Heart left ventricle (tissue), 16 donors: ENCODE measurements around the gene KLF4. TPM values are rescaled to one million over a fixed set of nuclear protein-coding genes. Genes with fewer than 3 reads are reported as not detected.

Experiments
- ATAC-seq, 4 donors: fragments of 200-7000 bp; cut with Tn5 transposase; one replicate each; pipeline ENCODE4 v1.9.1; 2020 to 2022; ENCODE audit warnings: moderate library complexity in 4 of 4, mild to moderate bottlenecking in 3 of 4, moderate number of reproducible peaks in 1 of 4
- DNase-seq, 5 donors: peaks; one replicate each; pipeline ENCODE4 v3.0.0-alpha.2; 2020
- H3K27ac ChIP-seq, 12 donors: fragments of 200-600 bp; sonication (generic) in 4 of 12; one replicate each; pipeline versions ENCODE4 v1.5.0 to v1.8.0; 2016 to 2022; ENCODE audit warnings: mild to moderate bottlenecking in 2 of 12
- H3K27me3 ChIP-seq, 9 donors: fragments of 200-600 bp; sonication (generic) in 2 of 9; one replicate each; pipeline versions ENCODE4 v1.5.1 to v1.8.0; 2016 to 2022; ENCODE audit warnings: mild to moderate bottlenecking in 3 of 9
- H3K36me3 ChIP-seq, 9 donors: fragments of 200-600 bp; sonication (generic) in 2 of 9; one replicate each; pipeline versions ENCODE4 v1.5.0 to v1.8.0; 2018 to 2022; ENCODE audit warnings: mild to moderate bottlenecking in 2 of 9
- H3K4me1 ChIP-seq, 12 donors: fragments of 200-600 bp; sonication (generic) in 4 of 12; one replicate each; pipeline versions ENCODE4 v1.5.0 to v1.8.0; 2016 to 2022; ENCODE audit warnings: mild to moderate bottlenecking in 3 of 12
- H3K4me3 ChIP-seq, 12 donors: fragments of 200-600 bp; sonication (generic) in 4 of 12; one replicate each; pipeline versions ENCODE4 v1.5.0 to v1.8.0; 2017 to 2022; ENCODE audit warnings: mild to moderate bottlenecking in 9 of 12, moderate library complexity in 4 of 12
- H3K9me3 ChIP-seq, 12 donors: fragments of 200-600 bp; sonication (generic) in 4 of 12; one replicate each; pipeline versions ENCODE4 v1.5.0 to v1.8.0; 2016 to 2022; ENCODE audit warnings: mild to moderate bottlenecking in 1 of 12
- POLR2A ChIP-seq, 2 donors: fragments of 450-650 bp; IDR thresholded peaks; one replicate each; pipeline ENCODE4 v1.6.1; 2017; ENCODE audit warnings: antibody characterized with exemption in 2 of 2, mild to moderate bottlenecking in 2 of 2, moderate library complexity in 2 of 2
- WGBS, 4 donors: extraction: QIAGEN DNeasy Blood & Tissue Kit in 2 of 4; methylation state at CpG; one replicate each; pipeline versions ENCODE4 v1.1.5 to v1.1.7; 2013 to 2018; 5-methylcytosine and 5-hydroxymethylcytosine counted together
- intact Hi-C, 10 donors: fragments of 100-400 bp; cut with DNase I; formaldehyde crosslinking; loops; one replicate each; pipeline versions ENCODE4 v1.11.1 to v1.14.2; 2022
- polyA plus RNA-seq, 2 donors: library from polyadenylated mRNA; stranded (reverse); fragments of 200-250 nt; gene quantifications; one replicate each; pipeline ENCODE4 v1.2.3, GENCODE V29; 2013
- total RNA-seq, 9 donors: library from RNA; depleted of rRNA in 2 of 9; stranded (reverse); fragments of >200 nt in 2 of 9; fragmentation: NEBNext Ultra II Directional in 3 of 9; extraction: Animal tissue kit (Norgen Biotek cat#: 25700) in 3 of 9; gene quantifications; one replicate each; pipeline versions ENCODE4 v1.1.0 to v1.2.4, GENCODE V29; 2016 to 2023
- TF ChIP-seq, protein P1 (sequence below), 12 donors: fragments of 200-600 bp; sonication (generic) in 4 of 12; IDR thresholded peaks; one replicate each; pipeline versions ENCODE4 v1.5.0 to v1.8.0; 2018 to 2022; ENCODE audit warnings: antibody characterized with exemption in 12 of 12, mild to moderate bottlenecking in 5 of 12
- donor health status: ischemic (EF 13 %, LVEDD 7.1; RV severe dilation, severe dysfunction).
- donor health status: healthy with polysubstance abuse.
- donor health status: DM: no; HTN: yes; CAD: no.
- donor health status: DM: no; HTN: no; CAD: no.
- donor health status: ischemic (EF 25% LVEDD 6.9; RV normal size, moderate dysfunction).
- donor health status: ischemic (EF 25% LVEDD 5.7; RV mildly dilated, moderate dysfunction).
- donor health status: healthy.
- donor health status: DM: yes; HTN: yes; CAD: no.
- donor health status: ischemic (EF 35%, LVEDD 5.7; RV mildly dilated, moderate dysfunction).
- donor health status: nonischemic (EF 11% LVEDD 7.7; RV severe dilation, severe dysfunction).
- donor health status: DM: yes; HTN: yes; CAD: no.
- donor health status: PGD.
- donor health status: ischemic (EF 29% LVEDD 5.4; RV normal size, mild dysfunction).
- donor health status: nonischemic (EF 23%, LVEDD 6.1; RV moderate dilation, normal function).

KLF4 gene
- total and polyA plus RNA-seq, 11 donors = 9.9 to 63.3 (median 21.3) TPM

DNA sequence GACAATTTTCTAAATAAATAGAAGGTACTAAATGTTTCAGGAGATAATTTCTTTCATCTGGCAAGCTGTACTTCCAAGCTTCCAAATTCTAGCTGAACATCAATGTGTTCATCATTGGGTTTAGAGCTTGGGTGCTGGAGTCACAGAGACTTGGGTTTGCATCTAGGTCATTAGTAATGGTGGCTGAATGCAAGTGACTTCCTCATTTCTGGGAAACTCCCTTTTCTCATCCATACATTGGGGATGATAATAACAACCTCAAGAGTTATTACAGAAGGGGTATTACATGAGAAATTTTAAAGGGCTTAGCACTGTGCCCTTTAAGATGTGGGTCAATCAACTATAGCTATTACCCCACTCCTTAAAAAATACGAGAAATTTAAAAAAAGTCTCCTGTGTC lies 41.1 kb upstream of the KLF4 start:
- DNase-seq (no peak), ATAC-seq (no peak)
- Histone ChIP-seq H3K27me3 (no peaks in the 10 kb centered on the region), H3K9me3 (no peaks in the 10 kb centered on the region), H3K4me1 (no peaks in the 10 kb centered on the region), H3K4me3 (no peak overlapping the region), H3K27ac (no peak overlapping the region), H3K36me3 (no peaks in the 10 kb centered on the region)
- intact Hi-C loops = no loop called here
- TF ChIP-seq, protein P1, sequence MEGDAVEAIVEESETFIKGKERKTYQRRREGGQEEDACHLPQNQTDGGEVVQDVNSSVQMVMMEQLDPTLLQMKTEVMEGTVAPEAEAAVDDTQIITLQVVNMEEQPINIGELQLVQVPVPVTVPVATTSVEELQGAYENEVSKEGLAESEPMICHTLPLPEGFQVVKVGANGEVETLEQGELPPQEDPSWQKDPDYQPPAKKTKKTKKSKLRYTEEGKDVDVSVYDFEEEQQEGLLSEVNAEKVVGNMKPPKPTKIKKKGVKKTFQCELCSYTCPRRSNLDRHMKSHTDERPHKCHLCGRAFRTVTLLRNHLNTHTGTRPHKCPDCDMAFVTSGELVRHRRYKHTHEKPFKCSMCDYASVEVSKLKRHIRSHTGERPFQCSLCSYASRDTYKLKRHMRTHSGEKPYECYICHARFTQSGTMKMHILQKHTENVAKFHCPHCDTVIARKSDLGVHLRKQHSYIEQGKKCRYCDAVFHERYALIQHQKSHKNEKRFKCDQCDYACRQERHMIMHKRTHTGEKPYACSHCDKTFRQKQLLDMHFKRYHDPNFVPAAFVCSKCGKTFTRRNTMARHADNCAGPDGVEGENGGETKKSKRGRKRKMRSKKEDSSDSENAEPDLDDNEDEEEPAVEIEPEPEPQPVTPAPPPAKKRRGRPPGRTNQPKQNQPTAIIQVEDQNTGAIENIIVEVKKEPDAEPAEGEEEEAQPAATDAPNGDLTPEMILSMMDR (IDR thresholded peaks at IDR 0.05) = no peak
- no peak for TF ChIP-seq POLR2A (IDR thresholded peaks at IDR 0.05)
- 74 to 92% (median 84%) methylated on average over 1 of the region's 1 CpG for WGBS, 4 donors

DNA sequence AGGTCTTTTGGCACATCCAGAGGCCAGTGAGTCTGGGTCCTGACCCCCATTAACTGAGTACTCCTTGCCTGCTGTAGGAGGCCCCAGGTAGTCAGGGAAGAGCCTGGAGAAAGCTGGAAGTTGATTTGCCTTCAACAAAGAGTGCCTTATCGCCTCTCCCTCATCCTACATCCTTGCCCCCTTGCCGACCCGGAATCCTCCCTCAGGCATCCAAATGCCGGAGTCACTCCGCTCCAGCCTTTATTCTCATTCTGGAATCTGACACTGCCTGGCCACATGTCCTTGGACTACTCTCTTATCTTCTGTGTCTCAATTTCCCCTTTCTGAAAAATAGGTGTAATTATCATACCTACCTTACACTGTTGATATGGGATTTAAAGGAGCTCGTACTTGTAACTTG lies 39.1 kb upstream of the KLF4 start:
- 91 to 95% (median 93%) methylated on average over 6 of the region's 6 CpGs for WGBS, 4 donors
- TF ChIP-seq, protein P1 (IDR thresholded peaks at IDR 0.05) = no peak
- no peak for TF ChIP-seq POLR2A (IDR thresholded peaks at IDR 0.05)
- intact Hi-C loops = no loop called here
- Histone ChIP-seq H3K36me3 (no peaks in the 10 kb centered on the region), H3K9me3 (no peaks in the 10 kb centered on the region), H3K27ac (no peak overlapping the region), H3K4me1 (no peaks in the 10 kb centered on the region), H3K4me3 (no peak overlapping the region), H3K27me3 (no peaks in the 10 kb centered on the region)
- no peak for ATAC-seq
- DNase-seq = no peak

DNA sequence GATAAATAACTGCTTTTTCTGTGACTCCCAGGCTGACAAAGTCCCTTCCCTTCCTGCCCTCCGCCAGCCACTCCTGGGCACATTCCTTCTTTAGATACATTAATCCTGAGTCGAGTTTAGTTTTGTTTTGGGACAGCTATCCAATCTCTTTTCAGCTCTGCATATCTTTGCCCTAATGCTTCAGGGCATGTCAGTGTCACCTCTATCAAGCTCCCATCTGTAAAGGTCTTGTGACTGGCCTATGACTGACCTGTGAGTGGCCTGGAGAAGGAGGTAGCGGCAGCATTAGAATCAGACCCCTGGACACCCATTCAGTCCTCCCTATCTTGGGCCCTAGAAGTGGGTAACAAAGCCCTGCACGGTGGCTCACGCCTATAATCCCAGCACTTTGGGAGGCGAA lies 34.0 kb upstream of the KLF4 start:
- 79 to 90% (median 87%) methylated on average over 6 of the region's 6 CpGs for WGBS, 4 donors
- H3K9me3 ChIP-seq = no peaks in the 10 kb centered on the region
- TF ChIP-seq, protein P1 (IDR thresholded peaks at IDR 0.05) = no peak
- TF ChIP-seq POLR2A (IDR thresholded peaks at IDR 0.05) = no peak
- H3K27ac ChIP-seq = no peak overlapping the region
- intact Hi-C loops = no loop called here
- ATAC-seq (no peak), DNase-seq (no peak)
- no peak overlapping the region for H3K4me3 ChIP-seq
- H3K4me1 ChIP-seq = no peaks in the 10 kb centered on the region
- no peaks in the 10 kb centered on the region for H3K36me3 ChIP-seq
- no peaks in the 10 kb centered on the region for H3K27me3 ChIP-seq

DNA sequence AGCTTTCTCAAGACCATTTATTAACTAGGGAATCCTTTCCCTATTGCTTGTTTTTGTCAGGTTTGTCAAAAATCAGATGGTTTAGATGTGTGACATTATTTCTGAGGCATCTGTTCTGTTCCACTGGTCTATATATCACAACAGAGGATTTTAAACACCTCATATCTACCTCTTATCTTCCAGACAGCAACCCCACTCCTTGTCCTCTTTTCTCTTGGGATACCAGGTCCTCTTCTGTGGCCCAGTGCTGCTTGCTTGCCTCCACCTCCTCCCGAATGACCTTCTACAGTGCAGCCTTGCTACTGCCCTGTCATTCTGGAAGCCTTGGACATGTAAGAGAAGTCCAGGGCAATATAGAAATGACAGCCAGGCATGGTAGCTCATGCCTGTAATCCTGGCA lies 30.6 kb upstream of the KLF4 start:
- TF ChIP-seq POLR2A (IDR thresholded peaks at IDR 0.05) = no peak
- TF ChIP-seq, protein P1 (IDR thresholded peaks at IDR 0.05) = no peak
- no peak overlapping the region for H3K27ac ChIP-seq
- no peaks in the 10 kb centered on the region for H3K9me3 ChIP-seq
- H3K27me3 ChIP-seq = no peaks in the 10 kb centered on the region
- ATAC-seq (no peak), DNase-seq (no peak)
- no peak overlapping the region for H3K4me3 ChIP-seq
- 86 to 95% (median 91%) methylated on average over 1 of the region's 1 CpG for WGBS, 4 donors
- no peaks in the 10 kb centered on the region for H3K4me1 ChIP-seq
- intact Hi-C loops = no loop called here
- no peaks in the 10 kb centered on the region for H3K36me3 ChIP-seq
